Measurements from ENCODE around the gene CAMSAP1. TPM values are rescaled to one million over a fixed set of nuclear protein-coding genes. Genes with fewer than 3 reads are reported as not detected.

CAMSAP1 gene
- 10 to 100 TPM; 15.6 to 61.2 (median 43.2) TPM for total RNA-seq

- Histone ChIP-seq H3K9me3 (no peaks in the 10 kb centered on the region), H3K27me3 (no peaks in the 10 kb centered on the region), H3K36me3 (no peaks in the 10 kb centered on the region), H3K27ac (peak within 1 kb of the TSS; percentile 77 to 85), H3K4me1 (peaks cover 0 to 8% of the 10 kb centered on the region in 2 donors), H3K4me3 (peak within 1 kb of the TSS; percentile 57 to 84)
- intact Hi-C loops (cut with DNase I; ENCODE audit: low total_unique reads), result no loop called here
- DNase-seq, result peak; percentile 90 to 95
- TF ChIP-seq POLR2A (IDR thresholded peaks at IDR 0.05), result peak in 1 of 2 donors; percentile 68
- TF ChIP-seq CTCF (IDR thresholded peaks at IDR 0.05), result no peak
Observed at GRCh38 chr9:135907431-135908092, at the start of gene CAMSAP1. CAMSAP1 (minus strand) TSS chr9:135907546; CDS start chr9:135907159, 387 bp downstream.

GRCh38 chr9:135956802-135957174 is 49.4 kb upstream of the CAMSAP1 start:
- Histone ChIP-seq H3K4me1 (peaks cover 0 to 3% of the 10 kb centered on the region in 2 donors), H3K4me3 (no peak overlapping the region), H3K27me3 (no peaks in the 10 kb centered on the region), H3K36me3 (no peaks in the 10 kb centered on the region), H3K27ac (no peak overlapping the region), H3K9me3 (no peaks in the 10 kb centered on the region)
- no peak for DNase-seq
- TF ChIP-seq CTCF (IDR thresholded peaks at IDR 0.05) (no peak), POLR2A (IDR thresholded peaks at IDR 0.05) (no peak)
- intact Hi-C loops (cut with DNase I; ENCODE audit: low total_unique reads), result no loop called here

GRCh38 chr9:135955934-135956801 is 48.8 kb upstream of the CAMSAP1 start:
- TF ChIP-seq CTCF (IDR thresholded peaks at IDR 0.05), result no peak
- TF ChIP-seq POLR2A (IDR thresholded peaks at IDR 0.05), result no peak
- no peaks in the 10 kb centered on the region for H3K36me3 ChIP-seq
- H3K27me3 ChIP-seq, result no peaks in the 10 kb centered on the region
- H3K27ac ChIP-seq, result no peak overlapping the region
- no peaks in the 10 kb centered on the region for H3K9me3 ChIP-seq
- intact Hi-C loops (cut with DNase I; ENCODE audit: low total_unique reads), result no loop called here
- no peak overlapping the region for H3K4me3 ChIP-seq
- H3K4me1 ChIP-seq, result peaks cover 0 to 3% of the 10 kb centered on the region in 2 donors
- DNase-seq, result no peak

GRCh38 chr9:135952664-135953206 is 45.4 kb upstream of the CAMSAP1 start:
- TF ChIP-seq CTCF (IDR thresholded peaks at IDR 0.05) (no peak), POLR2A (IDR thresholded peaks at IDR 0.05) (no peak)
- intact Hi-C loops (cut with DNase I; ENCODE audit: low total_unique reads), result no loop called here
- H3K36me3 ChIP-seq, result no peaks in the 10 kb centered on the region
- H3K4me3 ChIP-seq, result no peak overlapping the region
- no peaks in the 10 kb centered on the region for H3K9me3 ChIP-seq
- H3K27me3 ChIP-seq, result no peaks in the 10 kb centered on the region
- H3K4me1 ChIP-seq, result no peaks in the 10 kb centered on the region
- no peak overlapping the region for H3K27ac ChIP-seq
- DNase-seq, result no peak
